ENCODE results near the gene ACSF3.
A peak's percentile ranks its signal among the peaks of the same experiment; 100 is the strongest.

The ACSF3 gene

GRCh38 chr16:89123001-89123830 lies 29.6 kb downstream of the ACSF3 start:
- peaks cover 27% of the 10 kb centered on the region for H3K4me1 Mint-ChIP-seq (ENCODE audit: low read depth)
- no peaks in the 10 kb centered on the region for H3K9me3 Mint-ChIP-seq
- peak overlapping the region; percentile 45 for H3K27ac Mint-ChIP-seq
- H3K27me3 Mint-ChIP-seq, result no peaks in the 10 kb centered on the region
- peaks cover 32% of the 10 kb centered on the region for H3K36me3 Mint-ChIP-seq (ENCODE audit: low read depth)
- no peak overlapping the region for H3K4me3 Mint-ChIP-seq

- Mint-ChIP-seq H3K9me3 (no peaks in the 10 kb centered on the region), H3K4me1 (ENCODE audit: low read depth) (peaks cover 25% of the 10 kb centered on the region), H3K27ac (no peak overlapping the region), H3K27me3 (no peaks in the 10 kb centered on the region), H3K4me3 (no peak overlapping the region), H3K36me3 (ENCODE audit: low read depth) (peaks cover 32% of the 10 kb centered on the region)
These were observed 30.1 kb downstream of the ACSF3 start for GRCh38 chr16:89123831-89124100.

GRCh38 chr16:89129378-89129777 lies 35.7 kb downstream of the ACSF3 start:
- no peak overlapping the region for H3K4me3 Mint-ChIP-seq
- H3K36me3 Mint-ChIP-seq (ENCODE audit: low read depth), result peaks cover 49% of the 10 kb centered on the region
- H3K9me3 Mint-ChIP-seq, result no peaks in the 10 kb centered on the region
- H3K27me3 Mint-ChIP-seq, result no peaks in the 10 kb centered on the region
- no peak overlapping the region for H3K27ac Mint-ChIP-seq
- peaks cover 10% of the 10 kb centered on the region for H3K4me1 Mint-ChIP-seq (ENCODE audit: low read depth)

GRCh38 chr16:89130448-89130847 lies 36.8 kb downstream of the ACSF3 start:
- H3K27me3 Mint-ChIP-seq, result no peaks in the 10 kb centered on the region
- H3K27ac Mint-ChIP-seq, result no peak overlapping the region
- peaks cover 8% of the 10 kb centered on the region for H3K4me1 Mint-ChIP-seq (ENCODE audit: low read depth)
- peaks cover 48% of the 10 kb centered on the region for H3K36me3 Mint-ChIP-seq (ENCODE audit: low read depth)
- H3K4me3 Mint-ChIP-seq, result no peak overlapping the region
- no peaks in the 10 kb centered on the region for H3K9me3 Mint-ChIP-seq

- Mint-ChIP-seq H3K36me3 (ENCODE audit: low read depth) (peaks cover 41% of the 10 kb centered on the region), H3K9me3 (no peaks in the 10 kb centered on the region), H3K27ac (no peak overlapping the region), H3K4me1 (ENCODE audit: low read depth) (peaks cover 8% of the 10 kb centered on the region), H3K27me3 (no peaks in the 10 kb centered on the region), H3K4me3 (no peak overlapping the region)
These were observed 38.1 kb downstream of the ACSF3 start for GRCh38 chr16:89131783-89132182.

- Mint-ChIP-seq H3K4me1 (ENCODE audit: low read depth) (peaks cover 8% of the 10 kb centered on the region), H3K27me3 (no peaks in the 10 kb centered on the region), H3K36me3 (ENCODE audit: low read depth) (peaks cover 41% of the 10 kb centered on the region), H3K4me3 (no peak overlapping the region), H3K27ac (no peak overlapping the region), H3K9me3 (no peaks in the 10 kb centered on the region)
These were observed 38.7 kb downstream of the ACSF3 start for GRCh38 chr16:89132194-89133005.

GRCh38 chr16:89133457-89134127 lies 39.9 kb downstream of the ACSF3 start:
- H3K9me3 Mint-ChIP-seq, result no peaks in the 10 kb centered on the region
- H3K27ac Mint-ChIP-seq, result no peak overlapping the region
- H3K4me1 Mint-ChIP-seq (ENCODE audit: low read depth), result peaks cover 4% of the 10 kb centered on the region
- H3K27me3 Mint-ChIP-seq, result no peaks in the 10 kb centered on the region
- no peak overlapping the region for H3K4me3 Mint-ChIP-seq
- H3K36me3 Mint-ChIP-seq (ENCODE audit: low read depth), result peaks cover 40% of the 10 kb centered on the region

GRCh38 chr16:89134269-89134668 lies 40.6 kb downstream of the ACSF3 start:
- no peak overlapping the region for H3K4me3 Mint-ChIP-seq
- peaks cover 33% of the 10 kb centered on the region for H3K36me3 Mint-ChIP-seq (ENCODE audit: low read depth)
- no peak overlapping the region for H3K27ac Mint-ChIP-seq
- H3K27me3 Mint-ChIP-seq, result no peaks in the 10 kb centered on the region
- H3K9me3 Mint-ChIP-seq, result no peaks in the 10 kb centered on the region
- H3K4me1 Mint-ChIP-seq (ENCODE audit: low read depth), result peaks cover 4% of the 10 kb centered on the region

- H3K27me3 Mint-ChIP-seq, result no peaks in the 10 kb centered on the region
- no peak overlapping the region for H3K27ac Mint-ChIP-seq
- H3K4me1 Mint-ChIP-seq (ENCODE audit: low read depth), result peaks cover 4% of the 10 kb centered on the region
- peaks cover 24% of the 10 kb centered on the region for H3K36me3 Mint-ChIP-seq (ENCODE audit: low read depth)
- no peaks in the 10 kb centered on the region for H3K9me3 Mint-ChIP-seq
- no peak overlapping the region for H3K4me3 Mint-ChIP-seq
These were observed 41.5 kb downstream of the ACSF3 start for GRCh38 chr16:89135166-89135565.

GRCh38 chr16:89135971-89136765 lies 42.5 kb downstream of the ACSF3 start:
- Mint-ChIP-seq H3K27ac (no peak overlapping the region), H3K4me3 (no peak overlapping the region), H3K9me3 (no peaks in the 10 kb centered on the region), H3K4me1 (ENCODE audit: low read depth) (peaks cover 4% of the 10 kb centered on the region), H3K36me3 (ENCODE audit: low read depth) (peaks cover 17% of the 10 kb centered on the region), H3K27me3 (no peaks in the 10 kb centered on the region)

GRCh38 chr16:89136931-89137330 lies 43.3 kb downstream of the ACSF3 start:
- no peak overlapping the region for H3K4me3 Mint-ChIP-seq

GRCh38 chr16:89137666-89138512 lies 44.2 kb downstream of the ACSF3 start:
- H3K27ac Mint-ChIP-seq, result no peak overlapping the region
- no peaks in the 10 kb centered on the region for H3K9me3 Mint-ChIP-seq
- no peaks in the 10 kb centered on the region for H3K4me1 Mint-ChIP-seq (ENCODE audit: low read depth)
- no peaks in the 10 kb centered on the region for H3K27me3 Mint-ChIP-seq
- peaks cover 13% of the 10 kb centered on the region for H3K36me3 Mint-ChIP-seq (ENCODE audit: low read depth)
- H3K4me3 Mint-ChIP-seq, result no peak overlapping the region

More at GRCh38 chr16:89136931-89137330, 43.3 kb downstream of the ACSF3 start:
- H3K4me1 Mint-ChIP-seq (ENCODE audit: low read depth), result no peaks in the 10 kb centered on the region
- H3K36me3 Mint-ChIP-seq (ENCODE audit: low read depth), result peaks cover 13% of the 10 kb centered on the region
- no peak overlapping the region for H3K27ac Mint-ChIP-seq
- H3K9me3 Mint-ChIP-seq, result no peaks in the 10 kb centered on the region
- H3K27me3 Mint-ChIP-seq, result no peaks in the 10 kb centered on the region

- Mint-ChIP-seq H3K27me3 (no peaks in the 10 kb centered on the region), H3K36me3 (ENCODE audit: low read depth) (peaks cover 13% of the 10 kb centered on the region), H3K27ac (no peak overlapping the region), H3K4me1 (ENCODE audit: low read depth) (no peaks in the 10 kb centered on the region), H3K9me3 (no peaks in the 10 kb centered on the region), H3K4me3 (no peak overlapping the region)
These were observed 44.8 kb downstream of the ACSF3 start for GRCh38 chr16:89138513-89138795.
